T-helper 1 cell (primary cell): ENCODE measurements around the gene NFATC3.

Experiments
- DNase-seq, 5 donors: peaks; one replicate each; pipeline ENCODE4 v3.0.0-alpha.2; 2012 to 2020

NFATC3 gene

DNA sequence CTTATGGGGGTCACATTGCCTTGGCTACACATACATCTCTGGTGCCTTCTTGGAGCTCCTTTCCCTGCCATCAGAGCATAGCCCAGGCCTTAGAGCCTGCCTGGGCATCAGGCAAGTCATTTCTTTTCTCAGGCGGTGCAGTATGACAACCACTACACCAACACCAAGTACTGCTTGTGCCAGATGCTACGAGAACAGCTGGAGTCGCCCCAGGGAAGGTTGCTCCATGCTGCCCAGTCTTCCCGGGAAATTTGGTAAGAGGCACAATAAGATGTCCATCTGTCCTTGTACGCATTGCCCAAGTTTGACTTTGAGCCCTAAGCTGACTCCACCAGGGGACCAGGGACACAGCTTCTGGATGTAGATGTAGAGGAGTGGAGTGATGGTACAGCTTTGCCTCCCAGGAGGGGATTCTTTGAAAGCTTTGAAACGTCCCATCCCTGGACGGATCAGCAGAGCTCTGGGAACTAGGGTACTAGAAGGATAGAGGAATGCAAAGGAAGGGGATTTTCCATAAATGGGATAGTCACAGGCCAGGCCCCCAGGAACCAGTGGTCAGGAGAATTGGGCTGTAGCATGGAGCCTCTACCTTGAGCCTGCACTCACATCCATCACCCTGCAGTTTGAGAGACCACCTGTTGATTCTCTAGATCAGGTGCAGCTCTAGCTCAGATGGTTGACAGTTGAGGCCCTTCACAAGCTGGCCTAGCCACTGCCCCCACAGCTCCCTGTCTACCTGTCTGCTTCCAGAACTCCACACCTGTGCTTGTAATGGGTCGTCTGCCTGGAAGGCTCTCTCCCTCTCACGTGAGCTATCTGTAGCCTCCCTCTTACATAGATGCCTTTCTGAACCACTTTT lies 11.0 kb upstream of the NFATC3 start:
- no peak for DNase-seq

GRCh38 chr16:68074850-68075555 lies 10.2 kb upstream of the NFATC3 start:
- DNase-seq: peak in 4 of 5 donors; percentile 38 to 91 (median 45)

DNA sequence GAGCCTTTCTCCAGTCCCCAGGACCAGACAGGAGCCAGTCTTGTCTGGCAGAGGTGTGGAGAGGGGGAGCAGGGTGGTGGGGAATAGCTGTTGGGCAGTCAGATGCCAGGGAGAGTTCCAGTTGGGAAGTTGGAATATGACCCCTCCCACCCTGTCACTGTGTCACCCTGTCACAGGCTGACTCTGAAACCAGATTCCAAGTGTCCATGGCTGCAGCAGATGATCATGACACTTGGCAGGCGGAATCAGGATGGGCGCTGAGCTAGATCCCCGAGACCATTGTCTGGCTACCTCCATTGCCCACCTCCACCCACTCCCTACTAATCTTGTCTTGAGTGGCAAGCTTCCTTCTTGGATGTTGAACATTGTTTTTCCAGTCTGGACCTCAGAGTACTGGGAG lies 9.2 kb upstream of the NFATC3 start:
- no peak for DNase-seq

DNA sequence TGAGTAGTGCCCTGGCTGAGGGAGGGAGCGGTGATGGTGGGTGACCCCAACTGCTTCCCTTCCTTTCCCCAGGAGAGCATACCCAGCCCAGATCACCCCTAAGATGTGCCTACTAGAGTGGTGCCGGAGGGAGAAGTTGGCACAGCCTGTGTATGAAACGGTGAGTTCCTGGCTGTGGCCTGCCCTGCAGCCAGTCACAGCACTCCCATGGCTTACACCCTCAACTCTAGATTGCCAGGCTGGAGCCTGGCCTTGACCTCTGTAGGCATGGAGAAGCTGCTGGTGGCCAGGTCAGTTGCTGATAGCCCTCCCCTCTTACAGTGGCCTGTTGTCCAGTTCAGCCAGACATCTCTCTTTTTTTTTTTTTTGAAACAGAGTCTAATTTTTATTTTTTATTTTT lies 8.6 kb upstream of the NFATC3 start:
- DNase-seq: no peak

GRCh38 chr16:68077866-68078700 lies 7.1 kb upstream of the NFATC3 start:
- DNase-seq: no peak

DNA sequence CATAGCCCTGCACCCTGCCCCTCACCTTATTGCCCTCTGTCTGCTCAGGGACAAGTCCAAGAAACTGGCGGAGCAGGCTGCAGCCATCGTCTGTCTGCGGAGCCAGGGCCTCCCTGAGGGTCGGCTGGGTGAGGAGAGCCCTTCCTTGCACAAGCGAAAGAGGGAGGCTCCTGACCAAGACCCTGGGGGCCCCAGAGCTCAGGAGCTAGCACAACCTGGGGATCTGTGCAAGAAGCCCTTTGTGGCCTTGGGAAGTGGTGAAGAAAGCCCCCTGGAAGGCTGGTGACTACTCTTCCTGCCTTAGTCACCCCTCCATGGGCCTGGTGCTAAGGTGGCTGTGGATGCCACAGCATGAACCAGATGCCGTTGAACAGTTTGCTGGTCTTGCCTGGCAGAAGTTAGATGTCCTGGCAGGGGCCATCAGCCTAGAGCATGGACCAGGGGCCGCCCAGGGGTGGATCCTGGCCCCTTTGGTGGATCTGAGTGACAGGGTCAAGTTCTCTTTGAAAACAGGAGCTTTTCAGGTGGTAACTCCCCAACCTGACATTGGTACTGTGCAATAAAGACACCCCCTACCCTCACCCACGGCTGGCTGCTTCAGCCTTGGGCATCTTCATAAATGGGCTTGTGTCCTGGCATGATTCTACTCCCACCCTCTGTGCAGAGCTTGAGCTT lies 6.3 kb upstream of the NFATC3 start:
- DNase-seq: no peak

DNA sequence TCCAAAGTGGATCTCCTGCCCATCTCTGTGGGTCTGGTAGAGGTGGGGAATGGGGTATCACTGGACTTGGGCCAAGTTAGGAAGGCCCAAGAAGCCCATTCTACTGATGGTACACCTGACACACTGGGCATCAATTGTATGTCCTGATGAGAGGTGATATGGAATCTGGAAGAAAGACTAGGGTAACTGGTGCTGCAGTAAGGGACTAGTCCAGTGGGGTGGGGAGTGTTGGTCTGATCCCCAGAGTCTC lies 5.9 kb upstream of the NFATC3 start:
- no peak for DNase-seq

GRCh38 chr16:68079626-68080344 lies 5.4 kb upstream of the NFATC3 start:
- peak; percentile 36 to 91 (median 48) for DNase-seq

DNA sequence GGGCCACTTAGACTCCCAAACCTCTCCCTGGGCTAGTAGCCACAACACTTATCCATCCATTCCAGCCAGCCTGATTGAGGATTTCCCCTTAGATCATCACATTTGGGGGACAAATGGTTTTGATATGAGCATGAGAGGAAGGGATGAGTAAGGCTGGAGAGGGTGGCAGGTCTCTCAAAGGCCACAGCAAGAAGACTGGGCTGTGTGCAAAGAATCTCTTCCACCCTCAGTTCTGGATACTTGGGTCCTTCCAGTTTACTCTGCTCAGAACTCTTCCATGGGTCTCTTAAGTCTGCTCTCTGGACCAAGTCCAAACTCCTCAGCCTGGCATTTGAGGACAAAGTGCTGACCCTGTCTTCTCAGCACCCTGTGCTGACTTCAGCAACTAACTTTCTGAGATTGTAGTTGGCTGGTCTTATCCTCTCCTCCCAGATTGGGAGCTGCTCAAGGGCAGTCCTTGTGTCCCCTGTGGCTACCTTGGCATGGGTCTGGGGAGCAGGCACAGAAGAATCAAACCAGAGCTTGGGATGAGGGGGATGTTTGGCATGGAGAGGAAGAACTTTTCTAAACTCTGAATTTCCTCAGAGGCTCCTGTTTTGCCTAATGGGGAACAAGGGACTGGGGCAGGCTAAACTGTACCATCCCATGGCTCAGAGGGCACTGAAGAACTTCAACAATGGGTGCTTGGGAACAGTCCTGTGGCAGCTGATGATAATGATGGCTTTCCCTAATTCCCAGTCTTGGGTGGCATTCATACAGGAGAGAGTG lies 3.1 kb upstream of the NFATC3 start:
- peak in 1 of 5 donors; percentile 55 for DNase-seq

- no peak for DNase-seq
Observed at GRCh38 chr16:68082629-68083238, 2.4 kb upstream of the NFATC3 start.

GRCh38 chr16:68083239-68083781 lies 1.9 kb upstream of the NFATC3 start:
- DNase-seq: no peak

- DNase-seq: no peak
Observed at GRCh38 chr16:68083861-68084503, 1.2 kb upstream of the NFATC3 start.

DNA sequence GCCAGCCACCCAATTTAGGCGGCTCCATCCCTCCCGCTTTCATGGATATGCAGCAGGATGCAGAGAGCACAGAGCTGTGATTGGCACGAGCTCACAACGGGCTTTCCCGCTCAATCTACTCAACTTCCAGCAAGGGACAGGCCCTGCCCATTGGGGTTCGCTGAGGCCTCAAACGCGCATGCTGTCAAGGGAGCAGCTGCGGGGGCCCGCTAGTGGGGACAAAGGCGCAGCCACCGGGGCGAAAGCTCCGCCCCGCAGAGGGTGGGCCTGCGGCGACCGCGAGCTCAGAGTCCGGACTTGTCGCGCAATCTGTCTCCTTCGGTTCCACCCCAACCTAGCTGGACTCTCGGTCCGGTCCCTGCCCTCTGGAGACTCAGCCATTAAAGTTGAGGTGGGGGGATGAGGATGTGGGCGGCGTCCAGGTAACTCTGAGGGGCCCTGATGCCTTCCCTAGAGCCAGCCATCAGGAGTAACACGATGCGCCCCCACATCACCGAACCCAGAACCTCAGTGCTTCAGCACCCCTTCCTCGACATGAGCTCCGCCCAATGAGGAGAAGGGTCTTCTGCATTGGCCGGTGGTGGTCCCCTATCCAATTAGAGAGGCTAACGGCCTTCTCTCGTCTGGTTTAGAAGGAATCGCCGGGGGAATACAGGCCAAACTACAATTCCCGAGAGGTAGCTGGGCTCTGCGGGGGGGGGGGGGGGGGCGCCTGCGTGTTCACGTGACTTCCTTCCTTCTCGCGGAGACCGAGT lies 489 bp upstream of the NFATC3 start:
- peak; percentile 70 to 94 (median 79) for DNase-seq

DNA sequence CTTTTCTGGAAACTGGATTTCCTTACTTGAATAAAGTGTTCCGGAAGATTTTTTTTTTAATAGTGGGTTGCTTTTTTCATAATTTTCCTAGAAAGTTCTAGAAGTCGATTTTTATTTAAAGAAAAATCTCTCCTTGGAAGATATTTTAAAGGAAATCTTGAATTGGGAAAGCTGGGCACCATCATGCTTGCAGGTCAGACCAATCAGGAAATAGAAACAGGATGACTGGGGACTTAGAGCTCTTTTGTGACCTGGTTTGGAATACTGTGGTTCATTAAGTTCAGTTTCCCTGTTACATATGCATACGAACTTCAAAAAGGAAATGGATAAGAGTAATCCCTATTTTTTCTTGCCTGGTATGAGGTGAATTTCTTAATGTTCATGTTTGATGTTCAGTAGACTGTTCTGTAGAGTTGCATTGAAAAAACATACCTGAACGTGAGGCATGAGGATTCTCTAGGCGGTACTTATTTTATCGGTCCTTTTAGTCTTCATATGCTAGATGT lies 1.2 kb downstream of the NFATC3 start:
- no peak for DNase-seq

DNA sequence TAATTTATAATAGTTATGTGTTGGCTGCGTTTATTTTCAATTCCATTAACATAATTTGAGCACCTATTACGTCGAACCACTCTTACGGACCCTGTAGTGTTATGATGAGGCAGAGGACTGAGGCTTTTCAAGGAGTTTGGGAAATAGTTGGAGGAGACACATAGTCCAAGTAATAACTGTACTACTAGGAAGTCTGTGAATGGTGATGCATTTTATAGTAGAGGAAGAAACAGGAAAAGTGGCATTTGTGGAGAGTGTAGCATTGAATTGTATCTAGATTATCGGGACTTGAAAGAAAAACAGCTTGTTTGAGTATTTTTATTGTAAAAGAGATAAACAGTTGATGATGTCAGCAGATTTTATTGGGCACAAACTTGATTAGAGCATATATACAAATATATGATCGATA lies 1.7 kb downstream of the NFATC3 start:
- no peak for DNase-seq

DNA sequence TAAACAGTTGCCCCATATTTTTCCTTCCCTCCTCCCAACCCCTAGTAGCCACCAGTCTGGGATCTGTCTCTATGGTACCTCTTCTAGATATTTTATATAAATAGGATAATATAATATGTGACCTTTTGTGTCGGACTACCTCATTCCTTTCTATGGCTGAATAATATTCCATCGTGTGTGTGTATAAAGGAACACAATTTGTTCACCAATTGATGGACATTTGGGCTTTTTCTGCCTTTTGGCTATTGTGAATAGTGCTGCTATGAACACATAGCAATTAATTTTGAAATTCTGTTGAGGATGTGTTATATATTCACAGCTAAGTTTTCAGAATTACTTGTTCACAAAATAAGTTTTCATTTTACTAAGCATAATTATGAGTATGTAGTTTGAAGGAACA lies 2.5 kb downstream of the NFATC3 start:
- no peak for DNase-seq

- DNase-seq: no peak
Observed at GRCh38 chr16:68088130-68088972, 3.2 kb downstream of the NFATC3 start.

GRCh38 chr16:68089067-68089466 lies 3.9 kb downstream of the NFATC3 start:
- no peak for DNase-seq
